GM21390 (cell line): ENCODE data around the gene MVB12B.

Experiments
- ATAC-seq: cut with Tn5 transposase; IDR thresholded peaks from one replicate; pipeline ENCODE4 v1.9.1; 2021; ENCODE audit not compliant: unreplicated experiment

Gene MVB12B

DNA sequence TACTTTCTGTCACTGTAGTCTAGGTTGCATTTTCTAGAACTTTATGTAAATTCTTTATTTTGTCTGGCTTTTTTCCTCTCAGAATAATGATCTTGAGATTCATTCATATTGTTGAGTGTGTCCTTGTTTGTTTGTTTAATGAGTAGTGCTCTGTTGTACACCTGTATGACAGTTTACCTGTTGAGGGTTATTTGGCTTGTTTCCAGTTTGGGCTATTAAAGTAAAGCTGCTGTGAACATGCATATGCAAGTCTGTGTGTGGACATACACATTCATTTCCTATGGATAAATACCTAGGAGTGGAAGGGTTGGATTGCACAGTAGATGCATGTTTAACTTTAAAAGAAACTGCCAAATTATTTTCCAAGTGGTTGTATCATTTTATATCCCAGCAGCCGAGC is 30.4 kb downstream of the MVB12B start:
- no peak for ATAC-seq

DNA sequence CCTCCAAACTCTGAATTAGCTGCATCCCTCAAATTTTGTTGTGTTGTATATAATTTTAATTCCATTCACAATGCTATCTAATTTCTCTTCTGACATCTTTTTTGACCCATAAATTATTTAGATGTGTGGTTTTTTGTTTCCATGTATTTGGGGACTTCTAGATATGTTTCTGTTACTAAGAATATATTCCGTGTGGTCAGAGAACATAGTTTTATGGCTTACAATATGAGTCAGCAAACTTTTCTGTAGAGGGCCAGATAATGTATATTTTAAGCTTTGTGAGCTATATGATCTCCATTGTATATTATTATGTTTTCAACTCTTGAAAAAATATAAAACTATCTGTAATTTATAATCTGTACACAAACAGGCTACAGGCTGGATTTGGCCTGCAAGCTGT is 33.4 kb downstream of the MVB12B start:
- no peak for ATAC-seq

DNA sequence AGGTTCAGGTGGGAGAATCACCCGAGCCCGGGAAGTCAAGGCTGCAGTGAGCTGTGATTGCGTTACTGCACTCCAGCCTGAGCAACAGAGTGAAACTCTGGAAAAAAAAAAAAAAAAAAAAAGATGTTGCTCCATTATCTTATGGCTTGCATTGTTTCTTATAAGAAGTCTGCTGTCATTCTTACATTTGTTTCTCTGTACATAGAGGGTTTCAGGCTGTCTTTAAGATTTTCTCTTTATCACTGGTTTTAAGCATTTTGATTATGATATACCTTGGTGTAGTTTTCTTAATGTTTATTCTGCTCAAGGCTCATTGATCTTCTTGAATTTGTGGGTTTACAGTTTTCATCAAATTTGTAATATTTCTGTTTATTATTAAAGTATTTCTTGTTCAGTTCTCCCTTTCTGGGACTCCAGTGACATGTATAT is 35.2 kb downstream of the MVB12B start:
- no peak for ATAC-seq

DNA sequence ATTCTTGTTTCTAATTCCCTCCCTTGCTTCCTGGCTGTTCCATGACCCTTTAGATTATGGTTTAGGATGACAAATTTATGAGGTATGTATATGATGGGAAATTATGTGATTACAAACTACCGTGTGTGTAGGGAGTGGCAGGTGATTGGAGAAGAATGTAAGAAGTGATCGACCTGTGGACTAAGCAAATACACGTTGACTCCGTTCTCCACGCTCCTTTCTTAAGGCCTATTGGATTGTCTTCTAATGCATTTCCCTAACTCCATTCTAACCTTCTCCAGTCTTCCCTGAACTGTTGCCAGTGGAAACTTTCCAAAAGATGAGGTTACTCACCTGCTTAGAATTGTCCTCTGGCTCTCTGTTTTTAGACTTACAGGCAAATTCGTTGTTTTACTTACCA is 36.6 kb downstream of the MVB12B start:
- no peak for ATAC-seq

DNA sequence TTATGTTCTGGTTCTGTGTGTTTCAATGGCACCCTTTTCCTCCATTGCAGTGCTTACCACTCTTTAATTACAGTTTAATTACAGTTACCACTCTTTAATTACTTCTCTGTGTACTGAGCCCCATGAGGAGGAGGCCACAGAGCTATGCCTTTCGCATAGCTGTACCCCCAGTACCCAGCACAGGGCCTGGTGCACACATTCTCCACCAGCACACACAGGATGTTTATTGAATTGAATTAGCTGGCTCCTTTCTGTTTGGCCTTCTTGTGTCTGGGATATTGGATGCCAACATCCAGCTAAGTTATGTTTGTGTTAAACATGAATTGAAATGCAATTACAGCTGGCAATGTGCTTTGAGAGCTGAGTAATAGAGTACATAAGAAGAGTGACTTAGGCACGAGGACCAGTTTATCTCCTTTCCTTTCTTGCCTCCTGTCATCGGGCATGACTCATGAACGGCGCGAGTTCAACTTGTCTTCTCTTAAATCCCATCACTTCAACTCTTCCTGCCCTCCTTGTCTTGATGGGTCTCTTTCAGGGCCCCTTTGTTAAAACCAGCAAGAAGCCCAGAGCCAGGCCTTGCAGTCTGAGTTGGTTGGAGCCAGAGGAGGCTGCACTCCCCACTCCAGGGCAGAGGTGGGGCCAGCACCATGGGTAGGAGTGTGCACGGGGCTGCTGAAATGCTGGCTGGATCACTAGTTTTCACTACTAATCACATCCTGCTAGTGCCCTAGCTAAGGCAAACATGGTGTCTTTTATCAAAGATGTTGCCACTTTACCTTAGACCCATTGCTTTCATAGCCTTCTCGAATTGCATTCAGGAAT is 37.4 kb downstream of the MVB12B start:
- no peak for ATAC-seq

DNA sequence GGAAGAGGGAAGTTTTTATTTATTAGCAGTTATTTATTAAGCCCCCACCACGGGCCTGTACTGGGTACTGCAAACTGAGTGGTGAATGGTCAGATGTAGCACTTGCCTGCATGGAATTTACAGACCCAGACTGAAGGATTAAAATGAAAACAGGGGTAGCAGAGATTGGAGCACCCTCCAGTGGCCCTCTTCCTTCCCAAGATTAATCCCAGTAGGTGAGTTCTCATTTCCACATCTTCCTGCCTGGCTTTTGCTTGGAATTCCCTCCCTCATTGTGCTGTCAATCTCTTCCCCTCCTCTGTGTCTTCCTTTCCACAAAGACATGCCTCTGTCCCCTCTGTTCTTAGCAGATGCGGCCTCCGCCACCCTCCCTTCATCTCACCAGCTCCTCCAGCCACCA is 39.2 kb downstream of the MVB12B start:
- no peak for ATAC-seq

DNA sequence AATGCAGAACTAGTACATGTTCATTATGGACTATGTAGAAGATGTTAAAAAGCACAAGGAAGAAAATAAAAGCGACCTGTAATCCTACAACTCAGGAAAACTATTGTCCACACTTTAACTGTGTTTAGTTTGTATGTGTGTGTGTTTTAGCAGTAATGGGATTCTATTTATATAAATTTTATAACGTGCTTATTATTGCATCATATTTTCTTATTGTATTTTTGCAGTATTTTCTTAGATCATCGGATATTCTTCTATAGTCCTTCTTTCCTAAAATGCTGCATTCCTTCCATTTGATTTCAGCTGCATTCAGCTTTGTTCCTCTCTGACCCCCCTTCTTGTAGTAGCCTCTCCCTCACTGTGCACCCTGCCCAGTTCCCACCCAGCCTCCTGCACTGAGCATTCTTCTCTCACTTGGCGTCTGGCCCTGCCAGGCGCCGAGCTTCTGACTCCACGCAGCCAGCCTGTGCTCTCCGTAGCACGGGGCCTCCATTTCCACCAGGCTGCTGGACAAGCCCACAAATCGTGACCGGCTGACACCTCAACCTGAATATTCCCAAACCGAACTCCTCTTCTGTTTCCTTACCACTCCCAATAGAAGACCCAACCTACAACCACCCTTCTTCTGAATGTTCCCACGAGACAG is 39.9 kb downstream of the MVB12B start:
- no peak for ATAC-seq

DNA sequence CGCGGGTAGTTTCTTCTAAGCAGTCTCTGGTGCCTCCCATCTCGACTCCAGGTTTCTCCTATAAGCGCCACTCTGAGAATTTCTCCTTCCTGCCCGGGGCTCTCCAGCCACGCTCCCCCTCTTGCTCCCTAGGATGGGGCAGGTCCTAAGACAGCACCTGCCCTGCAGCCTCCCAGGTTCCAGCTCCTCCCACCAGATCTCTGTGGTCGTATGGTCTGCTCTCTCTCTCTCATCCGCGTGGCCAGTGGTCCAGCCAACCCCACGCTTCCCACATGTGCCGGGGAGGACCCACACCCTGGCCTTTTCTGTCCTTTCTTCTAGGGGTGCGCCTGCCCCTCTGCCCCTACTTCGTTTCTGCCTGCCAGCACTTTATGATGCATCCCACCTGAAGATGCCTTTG is 40.5 kb downstream of the MVB12B start:
- ATAC-seq = no peak

DNA sequence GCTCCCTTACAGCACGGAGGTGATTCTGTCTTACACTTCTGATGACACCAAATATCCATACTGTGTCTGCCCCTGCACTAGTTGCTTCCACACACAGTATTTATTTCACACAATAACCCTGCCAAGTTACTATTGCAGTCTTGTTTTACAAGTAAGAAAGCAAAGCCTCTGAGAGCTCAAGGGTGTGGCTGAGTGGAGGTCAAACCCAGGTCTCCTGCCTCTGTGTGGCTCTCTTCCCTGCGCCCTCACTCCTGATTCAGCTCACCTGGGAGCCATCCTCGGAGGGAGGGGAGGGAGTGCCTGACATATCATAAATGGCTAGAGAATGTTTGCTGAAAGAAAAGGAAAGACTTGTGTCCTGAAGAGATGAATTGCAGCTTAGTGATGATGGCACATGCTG is 41.0 kb downstream of the MVB12B start:
- ATAC-seq = no peak

DNA sequence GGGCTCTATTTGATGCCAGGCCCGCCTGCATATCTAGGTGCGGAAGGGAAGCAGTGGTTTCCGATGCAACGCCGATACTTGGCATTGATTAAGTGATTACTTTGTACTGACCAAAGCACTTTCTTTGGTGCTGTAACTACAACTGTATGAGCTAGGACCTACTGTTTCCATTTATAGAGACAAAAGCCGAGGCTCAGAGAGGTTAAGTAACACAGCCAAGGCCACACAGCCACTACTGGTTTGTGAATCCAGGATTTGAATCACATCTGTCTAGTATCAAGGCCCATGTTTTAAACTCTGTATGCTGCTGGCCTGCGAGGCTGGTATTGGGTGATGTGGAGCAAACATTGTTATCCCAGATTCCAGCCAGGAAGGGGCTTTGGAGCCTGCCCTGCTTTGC is 41.4 kb downstream of the MVB12B start:
- no peak for ATAC-seq

DNA sequence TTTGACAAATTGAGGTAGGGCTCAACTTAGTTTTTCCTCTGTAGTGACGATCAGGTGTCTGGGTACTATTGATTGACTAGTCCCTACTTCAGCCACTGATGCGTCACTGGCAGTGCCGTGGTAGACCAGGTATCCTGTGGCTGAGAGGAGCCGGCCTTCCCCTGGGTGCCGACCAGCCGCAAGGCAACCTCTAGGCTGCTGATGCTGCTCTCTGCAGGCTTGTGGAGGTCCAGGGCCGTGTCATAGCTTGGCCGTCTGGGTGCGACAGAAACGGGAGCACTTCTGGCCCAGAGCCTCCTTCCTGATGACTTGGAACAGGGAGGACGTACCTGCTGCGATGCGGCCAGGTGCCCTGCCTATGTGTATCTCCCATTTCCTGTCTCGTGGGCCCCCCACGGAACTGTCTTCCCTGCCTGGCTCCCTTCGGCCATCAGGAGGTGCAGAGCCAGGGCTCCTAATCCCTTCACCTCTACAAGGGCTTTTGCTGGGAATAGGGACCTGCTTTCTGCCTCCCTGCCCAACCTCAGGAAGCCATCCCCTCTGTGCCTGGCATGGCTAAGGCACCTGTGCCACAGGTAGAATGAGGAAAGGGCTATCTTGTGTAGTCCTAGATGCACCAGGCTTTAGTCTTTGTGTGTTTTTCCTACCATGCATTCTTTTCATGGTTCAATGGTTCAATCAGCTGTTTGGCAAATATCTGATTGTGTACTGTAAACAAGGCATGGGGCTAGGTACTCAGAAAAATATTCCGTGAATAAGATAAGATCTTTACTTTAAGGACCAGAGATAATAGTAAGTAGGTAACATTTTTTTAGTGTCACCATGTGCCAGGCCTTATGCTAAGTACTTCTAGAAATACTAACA is 44.6 kb downstream of the MVB12B start:
- ATAC-seq = no peak

DNA sequence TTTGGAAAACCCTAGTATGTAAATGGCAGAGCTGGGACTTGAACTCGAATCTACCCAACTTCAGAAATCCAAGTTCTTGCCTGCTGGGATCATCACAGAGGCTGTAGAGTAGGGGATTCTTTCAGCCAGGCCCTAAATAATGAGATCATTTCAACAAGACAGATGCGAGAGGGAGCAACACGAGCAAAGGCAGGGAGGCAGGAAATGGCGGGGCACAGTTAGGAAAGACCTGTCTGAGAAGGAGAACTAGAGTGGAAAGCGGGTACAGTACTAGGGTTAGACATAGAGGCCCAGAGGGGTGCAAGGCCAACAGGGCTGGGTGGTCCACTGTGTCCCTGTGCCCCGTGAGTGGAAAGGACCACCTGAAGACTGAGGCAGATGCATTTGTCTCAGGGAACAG is 46.1 kb downstream of the MVB12B start:
- no peak for ATAC-seq

DNA sequence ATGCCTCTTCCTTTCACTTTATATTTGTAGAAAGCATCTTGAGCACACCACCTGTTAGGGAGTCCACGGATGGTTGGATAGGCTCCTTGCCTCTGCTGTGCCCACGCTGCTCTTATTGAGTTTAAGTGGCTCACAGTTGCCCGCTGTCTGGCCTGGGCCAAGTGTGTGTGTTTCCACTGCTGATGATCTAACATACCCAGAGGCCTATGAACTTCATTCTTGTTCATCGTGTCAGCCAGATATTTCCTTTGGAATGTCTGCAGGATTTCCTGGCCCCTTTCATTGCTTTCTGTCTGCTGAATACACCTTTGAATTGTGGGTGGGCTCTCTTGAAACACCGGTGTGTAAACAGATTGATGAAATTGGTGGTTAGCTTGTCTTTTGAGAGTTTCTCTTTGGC is 46.6 kb downstream of the MVB12B start:
- no peak for ATAC-seq

DNA sequence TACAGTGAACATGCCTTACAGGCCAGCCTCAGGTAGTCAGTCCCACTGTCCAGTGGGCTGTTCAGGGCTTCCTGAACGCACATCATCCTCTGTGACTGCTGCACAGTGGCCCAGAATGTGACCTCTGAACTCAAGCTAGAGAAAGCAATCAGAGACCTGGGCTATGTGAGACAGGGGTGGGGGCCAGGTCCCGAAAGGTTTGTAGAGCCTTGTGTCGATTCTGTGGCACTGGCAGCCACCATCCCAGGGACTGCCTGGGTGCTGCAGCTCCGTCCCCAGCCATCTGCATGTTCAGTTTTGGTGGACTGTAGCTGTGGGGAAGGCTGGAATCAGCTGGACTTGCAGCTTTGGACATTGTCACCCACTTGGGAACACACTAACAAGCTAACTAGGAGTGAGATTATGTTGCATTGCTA is 47.7 kb downstream of the MVB12B start:
- ATAC-seq = no peak

DNA sequence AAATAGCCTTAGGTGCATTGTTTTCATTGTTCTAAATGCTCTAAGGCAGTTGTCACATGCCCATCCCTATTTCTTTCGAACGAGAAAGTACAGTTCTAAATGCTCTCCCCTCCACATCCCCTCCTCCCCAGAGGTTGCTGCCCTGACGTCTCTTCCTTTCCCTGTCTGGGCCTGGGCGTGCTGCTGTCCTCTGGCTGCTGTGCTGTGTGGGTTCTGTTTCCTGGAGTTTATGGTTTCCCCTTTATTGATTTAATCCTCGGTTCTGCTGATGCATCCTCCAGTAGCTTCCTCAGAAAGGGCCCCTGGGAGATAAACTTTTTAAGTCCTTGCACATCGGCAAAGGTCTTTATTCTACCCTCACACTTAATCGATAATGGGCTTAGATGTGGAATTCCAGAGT is 48.8 kb downstream of the MVB12B start:
- no peak for ATAC-seq

DNA sequence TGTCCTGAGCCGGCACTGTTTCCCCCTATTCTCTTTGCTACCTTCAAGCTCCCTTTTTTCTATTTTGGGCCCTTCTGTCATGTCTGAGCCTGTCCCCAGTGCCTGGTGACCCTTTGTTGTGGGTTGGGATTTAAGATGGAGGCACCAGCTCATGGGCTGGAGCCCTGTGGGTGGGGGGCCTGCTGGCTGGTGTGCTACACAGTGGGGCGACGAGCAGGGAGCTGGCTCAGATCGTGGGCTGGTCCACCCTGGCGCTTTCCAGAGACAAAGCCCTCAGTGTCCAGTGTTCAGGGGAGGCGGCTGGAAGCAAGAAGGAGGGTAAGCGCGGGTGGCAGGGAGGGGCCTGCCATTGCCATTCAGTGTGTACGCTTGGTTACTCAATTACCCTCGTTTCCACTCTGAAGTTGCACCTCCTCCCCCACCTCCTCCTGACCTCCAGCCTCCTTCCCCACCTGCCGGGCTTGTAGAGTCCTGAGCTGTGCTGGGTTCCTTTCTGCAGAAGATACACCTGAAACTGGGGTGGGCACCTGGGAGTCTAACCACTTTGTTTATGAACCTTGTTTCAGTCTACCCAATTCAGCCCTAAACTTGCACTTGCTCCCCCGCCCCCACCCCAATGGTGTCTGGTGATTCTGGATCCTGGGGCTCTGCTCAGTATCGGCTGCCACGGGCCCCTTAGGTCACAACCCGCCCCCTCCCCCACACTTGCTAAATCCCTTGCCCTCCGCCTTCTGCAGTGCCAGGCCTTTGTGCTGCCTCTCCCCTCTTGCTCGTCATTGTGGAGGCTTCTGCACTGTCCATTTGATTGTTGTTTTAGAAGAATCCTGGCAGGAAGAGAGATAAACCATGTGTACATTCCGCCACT is 49.9 kb downstream of the MVB12B start:
- ATAC-seq = no peak

DNA sequence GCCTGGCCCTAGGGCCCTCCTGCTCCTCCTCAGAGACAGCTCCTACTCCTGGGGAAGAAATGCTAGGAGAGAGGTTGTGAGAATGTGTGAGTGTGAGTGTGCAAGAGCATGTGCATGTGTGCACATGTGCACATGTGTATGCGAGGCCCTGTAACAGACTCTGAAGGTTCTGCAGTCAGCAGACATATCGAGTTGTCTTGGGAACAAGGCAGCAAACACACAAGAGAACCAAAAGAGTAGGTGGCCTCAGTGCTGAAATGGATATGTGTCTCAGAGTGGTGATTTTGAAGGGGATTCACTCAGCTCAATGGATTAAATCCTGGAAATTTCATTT is 50.5 kb downstream of the MVB12B start:
- no peak for ATAC-seq

DNA sequence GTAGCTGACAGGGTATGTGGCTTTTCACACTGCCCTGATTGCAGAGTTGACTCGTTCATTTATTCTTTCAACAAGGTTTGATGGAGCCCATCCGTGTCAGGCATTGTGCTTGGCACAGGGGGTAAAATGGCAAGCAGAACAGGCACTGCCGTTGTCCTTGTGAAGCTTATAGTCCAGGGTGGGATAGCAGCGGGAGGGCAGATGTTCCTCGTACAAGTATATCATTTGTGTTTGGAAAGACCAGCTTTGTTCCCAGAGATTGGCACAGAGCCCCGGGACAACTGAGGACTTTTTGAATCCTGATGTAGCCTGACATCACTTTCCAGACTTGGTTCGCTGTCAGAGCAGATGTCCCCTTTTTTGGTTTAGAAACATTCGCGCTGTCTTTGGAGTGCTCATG is 50.9 kb downstream of the MVB12B start:
- ATAC-seq = no peak

DNA sequence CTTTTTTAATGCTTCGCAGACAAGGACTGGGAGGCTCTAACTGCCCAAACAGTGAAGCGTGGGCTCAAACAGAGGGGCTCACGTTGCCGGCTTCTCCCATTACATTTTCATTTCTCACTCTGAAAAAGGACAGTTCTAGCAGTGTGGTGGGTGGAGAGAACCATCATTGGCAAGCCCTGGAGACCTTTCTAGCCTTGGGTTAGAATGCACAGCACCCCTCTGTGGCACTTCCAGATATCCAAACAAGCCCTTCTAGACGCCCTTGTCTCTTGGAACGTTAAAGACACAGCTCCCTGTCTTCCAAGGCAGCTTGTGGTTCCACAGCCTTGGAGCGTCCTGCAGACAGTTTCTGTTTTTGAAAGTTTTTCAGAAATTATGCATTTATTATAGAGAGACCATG is 52.1 kb downstream of the MVB12B start:
- no peak for ATAC-seq

DNA sequence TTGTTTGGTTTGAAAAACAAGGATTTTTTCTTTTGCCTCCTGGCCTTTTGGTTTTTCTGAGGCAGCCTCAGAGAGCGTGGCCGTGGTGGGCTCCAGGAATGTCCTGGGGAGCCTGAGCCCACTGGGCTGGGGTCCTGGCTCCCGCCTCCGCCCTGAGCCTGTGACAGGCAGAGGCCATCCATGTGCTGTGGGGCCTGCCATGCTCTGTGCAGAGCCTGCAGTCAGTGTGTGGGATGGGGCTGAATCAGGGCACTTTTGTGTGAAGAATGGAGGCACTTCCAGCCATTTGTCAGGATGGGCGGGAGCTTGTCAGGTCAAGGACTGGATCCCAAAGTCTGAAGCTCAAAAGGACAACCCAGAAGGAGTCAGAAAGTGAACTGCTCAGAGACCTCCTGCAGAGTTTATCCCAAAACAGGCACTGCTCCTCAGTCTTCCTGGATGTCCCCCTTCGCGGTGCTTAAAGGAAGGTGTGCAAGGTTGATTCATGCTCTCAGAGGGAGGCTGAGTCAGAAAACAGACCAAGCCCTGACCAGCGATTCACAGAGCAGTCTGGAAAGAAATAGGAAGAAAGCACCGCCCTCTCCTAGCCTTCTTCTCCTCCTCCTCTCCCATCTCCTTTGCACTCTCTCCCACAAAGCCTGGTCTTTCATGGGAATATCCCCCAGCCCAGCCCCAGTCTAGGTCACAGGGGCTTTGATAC is 53.2 kb downstream of the MVB12B start:
- ATAC-seq = no peak
